Posterior cingulate gyrus (tissue), 11 donors: ENCODE measurements around the gene ELMO3.

Experiments
- DNase-seq, 10 donors: peaks; one replicate each; pipeline versions ENCODE4 v3.0.0 to v3.0.0-alpha.2; 2020 to 2021; ENCODE audit warnings: mixed read lengths in 3 of 10
- intact Hi-C: fragments of 100-400 bp; cut with DNase I; formaldehyde crosslinking; loops from one replicate; pipeline ENCODE4 v1.15.1; 2023

The ELMO3 gene

GRCh38 chr16:67191995-67192681 is 6.8 kb upstream of the ELMO3 start, which contains the start of gene E2F4:
E2F4 (plus strand) TSS chr16:67192155; CDS start chr16:67192228, 73 bp downstream.
- intact Hi-C loops, result loop anchor here (1.0 kb wide), 1 partner anchor 35 kb away; the partner anchor contains the start of gene TMEM208
- peak; percentile 91 to 99 (median 93) for DNase-seq

- DNase-seq, result no peak
- intact Hi-C loops, result loop anchor here (1.0 kb wide), 1 partner anchor 34 kb away; the partner anchor contains the start of gene TMEM208
Observed at GRCh38 chr16:67192781-67193361, 6.1 kb upstream of the ELMO3 start.

- intact Hi-C loops, result no loop called here
Observed at GRCh38 chr16:67193536-67193935, 5.4 kb upstream of the ELMO3 start.

GRCh38 chr16:67194260-67194659 is 4.7 kb upstream of the ELMO3 start:
- no peak for DNase-seq
- intact Hi-C loops, result no loop called here

More at GRCh38 chr16:67193536-67193935, 5.4 kb upstream of the ELMO3 start:
- DNase-seq, result no peak

- intact Hi-C loops, result no loop called here
- no peak for DNase-seq
Observed at GRCh38 chr16:67195676-67196075, 3.3 kb upstream of the ELMO3 start.

- intact Hi-C loops, result no loop called here
- DNase-seq, result no peak
Observed at GRCh38 chr16:67196881-67197280, 2.0 kb upstream of the ELMO3 start.

GRCh38 chr16:67197704-67198103 is 1.2 kb upstream of the ELMO3 start:
- no peak for DNase-seq
- intact Hi-C loops, result no loop called here

- intact Hi-C loops, result no loop called here
- DNase-seq, result peak in 8 of 10 donors; percentile 41 to 94 (median 70)
Observed at GRCh38 chr16:67198238-67198734, 645 bp upstream of the ELMO3 start.

- no peak for DNase-seq
Observed at GRCh38 chr16:67199808-67200198, 872 bp downstream of the ELMO3 start.

GRCh38 chr16:67200491-67200890 is 1.6 kb downstream of the ELMO3 start:
- intact Hi-C loops, result no loop called here
- DNase-seq, result peak in 1 of 10 donors; percentile 63

More at GRCh38 chr16:67199808-67200198, 872 bp downstream of the ELMO3 start:
- intact Hi-C loops, result no loop called here

GRCh38 chr16:67201411-67202345 is 2.7 kb downstream of the ELMO3 start:
- intact Hi-C loops, result no loop called here
- DNase-seq, result no peak

- intact Hi-C loops, result no loop called here
- peak in 1 of 10 donors; percentile 65 for DNase-seq
Observed at GRCh38 chr16:67202426-67202825, 3.5 kb downstream of the ELMO3 start.

- intact Hi-C loops, result no loop called here
- no peak for DNase-seq
Observed at GRCh38 chr16:67202956-67203493, 4.1 kb downstream of the ELMO3 start.

- intact Hi-C loops, result no loop called here
- no peak for DNase-seq
Observed at GRCh38 chr16:67204076-67204475, 5.1 kb downstream of the ELMO3 start.

GRCh38 chr16:67206129-67206837 is 7.4 kb downstream of the ELMO3 start:
- intact Hi-C loops, result no loop called here

GRCh38 chr16:67206838-67207248 is 7.9 kb downstream of the ELMO3 start:
- intact Hi-C loops, result no loop called here
- no peak for DNase-seq

More at GRCh38 chr16:67206129-67206837, 7.4 kb downstream of the ELMO3 start:
- no peak for DNase-seq

- intact Hi-C loops, result no loop called here
- peak in 1 of 10 donors; percentile 59 for DNase-seq
Observed at GRCh38 chr16:67207249-67208091, 8.5 kb downstream of the ELMO3 start.

GRCh38 chr16:67208154-67208896 is 9.4 kb downstream of the ELMO3 start:
- intact Hi-C loops, result no loop called here
- no peak for DNase-seq
